IMR-90 (cell line): ENCODE data around the gene IL3RA. TPM values are rescaled to one million over a fixed set of nuclear protein-coding genes. Genes with fewer than 3 reads are reported as not detected.

Experiments used
- ATAC-seq: fragments of 200-7000 bp; cut with Tn5 transposase; 2 replicates; pipeline ENCODE4 v1.9.1; 2020; ENCODE audit warnings: low read depth, mild to moderate bottlenecking, moderate library complexity
- BruUV-seq: library from RNA; stranded (reverse); fragments of 400-500 nt; replicated peaks from 2 replicates; lab custom pipeline; 2021; lab: Mats Ljungman, UMichigan
- CTCF ChIA-PET: fragments of 300-600 bp; formaldehyde crosslinking; extraction: SDS; loops from one replicate; lab custom pipeline; 2021; ENCODE audit warnings: antibody characterized with exemption; lab: Yijun Ruan, JAX
- POLR2A ChIA-PET: fragments of 300-600 bp; sonication (Branson Sonifier 250); formaldehyde crosslinking; loops from one replicate; lab custom pipeline; 2022; ENCODE audit warnings: antibody characterized with exemption; ENCODE audit not compliant: unreplicated experiment; lab: Charles Lee
- DNase-seq: peaks from one replicate; pipeline ENCODE4 v3.0.0; 2013
- H2AFZ ChIP-seq: replicated peaks from 2 replicates; pipeline ENCODE3; 2013; ENCODE audit warnings: low read length, mild to moderate bottlenecking; ENCODE audit not compliant: poor library complexity
- H2AK5ac ChIP-seq: 2 replicates; pipeline ENCODE4 v1.6.1; 2013; ENCODE audit warnings: low read depth, low read length, inconsistent platforms
- H2AK9ac ChIP-seq: replicated peaks from 2 replicates; pipeline ENCODE3; 2013; ENCODE audit warnings: mild to moderate bottlenecking, low read depth, low read length, moderate library complexity; ENCODE audit not compliant: poor library complexity
- H2BK120ac ChIP-seq: 2 replicates; pipeline ENCODE4 v1.6.1; 2013; ENCODE audit warnings: low read depth, low read length, inconsistent platforms
- H2BK15ac ChIP-seq: 3 replicates; pipeline ENCODE4 v1.6.1; 2013; ENCODE audit warnings: low read depth, low read length, inconsistent platforms
- H2BK20ac ChIP-seq: 2 replicates; pipeline ENCODE4 v1.6.1; 2013; ENCODE audit warnings: low read depth, mild to moderate bottlenecking, inconsistent platforms, low read length, moderate library complexity
- H2BK5ac ChIP-seq: 2 replicates; pipeline ENCODE4 v1.6.1; 2013; ENCODE audit warnings: mild to moderate bottlenecking, low read depth, low read length, inconsistent platforms; ENCODE audit not compliant: poor library complexity, severe bottlenecking
- H3K14ac ChIP-seq: replicated peaks from 2 replicates; pipeline ENCODE4 v1.6.1; 2013; ENCODE audit warnings: low read depth, low read length, inconsistent platforms
- H3K18ac ChIP-seq: 2 replicates; pipeline ENCODE4 v1.6.1; 2013; ENCODE audit warnings: low read depth, low read length, control low read depth
- H3K23ac ChIP-seq: 2 replicates; pipeline ENCODE4 v1.6.1; 2013; ENCODE audit warnings: low read depth, low read length, inconsistent platforms
- H3K27ac ChIP-seq: 2 replicates; pipeline ENCODE4 v1.5.1; 2013; ENCODE audit warnings: mild to moderate bottlenecking, control low read depth, low read length; ENCODE audit not compliant: insufficient read depth
- H3K27me3 ChIP-seq: 2 replicates; pipeline ENCODE4 v1.6.1; 2013; ENCODE audit warnings: low read length; ENCODE audit not compliant: control insufficient read depth, insufficient read depth
- H3K36me3 ChIP-seq: 2 replicates; pipeline ENCODE4 v1.6.1; 2013; ENCODE audit warnings: low read length, mixed read lengths; ENCODE audit not compliant: control insufficient read depth, insufficient read depth
- H3K4ac ChIP-seq: 2 replicates; pipeline ENCODE4 v1.6.1; 2013; ENCODE audit warnings: low read depth, low read length, inconsistent platforms
- H3K4me1 ChIP-seq: 2 replicates; pipeline ENCODE4 v1.6.1; 2013; ENCODE audit warnings: low read length, mixed read lengths; ENCODE audit not compliant: control insufficient read depth, insufficient read depth
- H3K4me2 ChIP-seq: 2 replicates; pipeline ENCODE4 v1.6.1; 2013; ENCODE audit warnings: low read depth, mild to moderate bottlenecking, control low read depth, low read length, moderate library complexity
- H3K4me3 ChIP-seq: 2 replicates; pipeline ENCODE4 v1.5.1; 2013; ENCODE audit warnings: low read depth, mild to moderate bottlenecking, control low read depth, low read length, moderate library complexity; ENCODE audit not compliant: insufficient read depth
- H3K56ac ChIP-seq: 2 replicates; pipeline ENCODE4 v1.6.1; 2013; ENCODE audit warnings: low read length, inconsistent platforms; ENCODE audit not compliant: insufficient read depth; ENCODE audit errors: extremely low read depth
- H3K79me1 ChIP-seq, 2 experiments: 2 replicates each; pipeline ENCODE4 v1.6.1; 2013; ENCODE audit warnings: low read length in 2 of 2, inconsistent platforms in 1 of 2, low read depth in 1 of 2
- H3K9ac ChIP-seq: 2 replicates; pipeline ENCODE4 v1.6.1; 2013; ENCODE audit warnings: low read depth, low read length, control low read depth
- H3K9me1 ChIP-seq: 2 replicates; pipeline ENCODE4 v1.6.1; 2013; ENCODE audit warnings: low read length, inconsistent platforms; ENCODE audit not compliant: insufficient read depth
- H3K9me3 ChIP-seq: 2 replicates; pipeline ENCODE4 v1.6.1; 2013; ENCODE audit warnings: low read length; ENCODE audit not compliant: control insufficient read depth, insufficient read depth
- H4K20me1 ChIP-seq: 2 replicates; pipeline ENCODE4 v1.6.1; 2013; ENCODE audit warnings: low read length, inconsistent platforms; ENCODE audit not compliant: insufficient read depth
- H4K5ac ChIP-seq: 2 replicates; pipeline ENCODE4 v1.6.1; 2013; ENCODE audit warnings: mild to moderate bottlenecking, low read depth, low read length, control low read depth
- H4K8ac ChIP-seq, 2 experiments: 2 replicates each; pipeline ENCODE4 v1.6.1; 2013; ENCODE audit warnings: low read depth in 2 of 2, low read length in 2 of 2, control low read depth in 1 of 2, inconsistent platforms in 1 of 2
- H4K91ac ChIP-seq: 2 replicates; pipeline ENCODE4 v1.6.1; 2013; ENCODE audit warnings: low read depth, low read length, inconsistent platforms; ENCODE audit not compliant: insufficient read depth
- BHLHE40 ChIP-seq: fragments of 150-350 bp; IDR thresholded peaks from 2 replicates; pipeline ENCODE4 v1.6.1; 2016; ENCODE audit warnings: mild to moderate bottlenecking, low read depth, low read length
- CEBPB ChIP-seq: IDR thresholded peaks from 2 replicates; pipeline ENCODE4 v1.6.1; 2012; ENCODE audit warnings: low read depth, low read length, improper control_type of control experiment
- CHD1 ChIP-seq: IDR thresholded peaks from 2 replicates; pipeline ENCODE4 v1.6.1; 2012; ENCODE audit warnings: low read depth, low read length, improper control_type of control experiment
- FOS ChIP-seq: fragments of 150-350 bp; IDR thresholded peaks from 2 replicates; pipeline ENCODE4 v1.6.1; 2016; ENCODE audit warnings: low read depth, low read length
- MAFK ChIP-seq: IDR thresholded peaks from 2 replicates; pipeline ENCODE4 v1.6.1; 2012; ENCODE audit warnings: low read depth, low read length, improper control_type of control experiment
- MAZ ChIP-seq: IDR thresholded peaks from 2 replicates; pipeline ENCODE4 v1.6.1; 2012; ENCODE audit warnings: low read depth, mild to moderate bottlenecking, low read length, improper control_type of control experiment, moderate library complexity, borderline replicate concordance
- MXI1 ChIP-seq: IDR thresholded peaks from 2 replicates; pipeline ENCODE4 v1.6.1; 2012; ENCODE audit warnings: low read depth, mild to moderate bottlenecking, low read length, moderate library complexity, borderline replicate concordance
- NFE2L2 ChIP-seq: fragments of 150-350 bp; IDR thresholded peaks from 2 replicates; pipeline ENCODE4 v1.6.1; 2016; ENCODE audit warnings: low read depth, mild to moderate bottlenecking, low read length
- POLR2A ChIP-seq: IDR thresholded peaks from 2 replicates; pipeline ENCODE4 v1.6.1; 2012; ENCODE audit warnings: mild to moderate bottlenecking, low read depth, low read length
- RAD21 ChIP-seq: IDR thresholded peaks from 2 replicates; pipeline ENCODE4 v1.6.1; 2012; ENCODE audit warnings: low read length, improper control_type of control experiment
- RCOR1 ChIP-seq: IDR thresholded peaks from 2 replicates; pipeline ENCODE4 v1.6.1; 2012; ENCODE audit warnings: mild to moderate bottlenecking, low read length, improper control_type of control experiment; ENCODE audit not compliant: insufficient replicate concordance
- RFX5 ChIP-seq: IDR thresholded peaks from 2 replicates; pipeline ENCODE4 v1.8.0; 2012; ENCODE audit warnings: low read depth, mild to moderate bottlenecking, low read length, moderate library complexity
- SMC3 ChIP-seq: fragments of 150-350 bp; IDR thresholded peaks from 2 replicates; pipeline ENCODE4 v1.6.1; 2016; ENCODE audit warnings: low read depth, mild to moderate bottlenecking, antibody characterized with exemption, low read length, moderate library complexity
- WGBS, 2 experiments: methylation state at CpG; one replicate each; pipeline versions ENCODE4 v1.1.5 to v1.1.7; 2013; ENCODE audit warnings: missing lambda C conversion rate in 2 of 2; ENCODE audit not compliant: insufficient read length in 1 of 2; ENCODE audit errors: extremely low coverage in 2 of 2; 5-methylcytosine and 5-hydroxymethylcytosine counted together
- dilution Hi-C: fragments of 300-500 bp; cut with HindIII; formaldehyde crosslinking; loops from one replicate; pipeline ENCODE4 v1.14.3; 2018; ENCODE audit warnings: low sequenced_read_pairs; ENCODE audit not compliant: unreplicated experiment
- in situ Hi-C: fragments of 300-500 bp; cut with MboI; formaldehyde crosslinking; loops from 3 replicates; pipeline ENCODE4 v1.14.3; 2019; ENCODE audit warnings: low sequenced_read_pairs, inconsistent platforms, mixed read lengths
- intact Hi-C: fragments of 100-400 bp; cut with micrococcal nuclease; formaldehyde crosslinking; loops from 2 replicates; pipeline ENCODE4 v1.10.0; 2022
- polyA plus RNA-seq, 3 experiments: library from polyadenylated mRNA; depleted of rRNA; stranded (reverse); fragments of >200 nt; gene quantifications; 2 replicates each; pipeline ENCODE4 v1.2.3, GENCODE V29; 2012; ENCODE audit warnings: low replicate concordance in 1 of 3
- total RNA-seq: library from RNA; depleted of rRNA; stranded (reverse); fragments of >200 nt; gene quantifications from 2 replicates; pipeline ENCODE4 v1.2.3, GENCODE V29; 2012
- TF ChIP-seq, protein P1 (sequence below): conservative IDR thresholded peaks from 2 replicates; pipeline ENCODE4 v1.5.1; 2012; ENCODE audit warnings: mild to moderate bottlenecking, low read depth, low read length, improper control_type of control experiment
- TF ChIP-seq, protein P2 (sequence below): fragments of 150-350 bp; IDR thresholded peaks from 2 replicates; pipeline ENCODE4 v1.6.1; 2017; ENCODE audit warnings: mild to moderate bottlenecking, antibody characterized with exemption, low read length, low read depth
- TF ChIP-seq, protein P3 (sequence below): fragments of 150-350 bp; IDR thresholded peaks from 2 replicates; pipeline ENCODE4 v1.6.1; 2016; ENCODE audit warnings: low read depth, mild to moderate bottlenecking, low read length, moderate library complexity, borderline replicate concordance

The IL3RA gene
- total and polyA plus RNA-seq, 2 of the 4 experiments (the other 2 are of a cell fraction), result not detected

DNA sequence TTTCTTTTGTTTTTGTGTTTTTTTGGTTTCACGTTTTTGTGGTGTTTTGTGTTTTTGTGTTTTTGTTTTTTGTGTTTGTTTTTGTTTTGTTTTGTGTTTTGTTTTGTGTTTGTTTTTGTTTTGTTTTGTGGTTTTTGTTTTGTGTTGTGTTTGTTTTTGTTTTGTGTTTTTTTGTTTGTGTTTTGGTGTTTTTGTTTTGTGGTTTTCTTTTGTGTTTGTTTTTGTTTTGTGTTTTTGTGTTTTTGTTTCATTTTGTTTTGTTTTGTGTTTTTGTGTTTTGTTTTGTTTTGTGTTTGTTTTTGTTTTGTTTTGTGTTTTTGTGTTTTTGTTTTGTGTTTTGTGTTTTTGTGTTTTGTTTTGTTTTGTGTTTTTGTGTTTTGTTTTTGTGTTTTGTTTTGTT is 47.0 kb upstream of the IL3RA start:
- H3K4ac ChIP-seq, result no peak overlapping the region
- no peak overlapping the region for H3K27ac ChIP-seq
- 50% methylated on average over 1 of the region's 1 CpG; no CpG with 5 or more reads in 1 of the 2 experiments for WGBS, 2 experiments
- H3K18ac ChIP-seq, result no peak overlapping the region
- no peak overlapping the region for H2AFZ ChIP-seq
- H3K4me1 ChIP-seq, result no peaks in the 10 kb centered on the region
- DNase-seq (no peak), ATAC-seq (no peak)
- no peak overlapping the region for H3K4me2 ChIP-seq
- H3K9ac ChIP-seq, result no peak overlapping the region
- no peak overlapping the region for H3K56ac ChIP-seq
- H3K9me3 ChIP-seq, result peaks cover 28% of the 10 kb centered on the region
- no peak overlapping the region for H3K14ac ChIP-seq
- no TSS peak for BruUV-seq
- H3K36me3 ChIP-seq, result no peaks in the 10 kb centered on the region
- no peak overlapping the region for H4K8ac ChIP-seq
- no peak overlapping the region for H3K23ac ChIP-seq
- CTCF ChIA-PET, result no interaction called here
- H2BK15ac ChIP-seq, result no peak overlapping the region
- no peak for TF ChIP-seq SMC3
- TF ChIP-seq, protein P1, sequence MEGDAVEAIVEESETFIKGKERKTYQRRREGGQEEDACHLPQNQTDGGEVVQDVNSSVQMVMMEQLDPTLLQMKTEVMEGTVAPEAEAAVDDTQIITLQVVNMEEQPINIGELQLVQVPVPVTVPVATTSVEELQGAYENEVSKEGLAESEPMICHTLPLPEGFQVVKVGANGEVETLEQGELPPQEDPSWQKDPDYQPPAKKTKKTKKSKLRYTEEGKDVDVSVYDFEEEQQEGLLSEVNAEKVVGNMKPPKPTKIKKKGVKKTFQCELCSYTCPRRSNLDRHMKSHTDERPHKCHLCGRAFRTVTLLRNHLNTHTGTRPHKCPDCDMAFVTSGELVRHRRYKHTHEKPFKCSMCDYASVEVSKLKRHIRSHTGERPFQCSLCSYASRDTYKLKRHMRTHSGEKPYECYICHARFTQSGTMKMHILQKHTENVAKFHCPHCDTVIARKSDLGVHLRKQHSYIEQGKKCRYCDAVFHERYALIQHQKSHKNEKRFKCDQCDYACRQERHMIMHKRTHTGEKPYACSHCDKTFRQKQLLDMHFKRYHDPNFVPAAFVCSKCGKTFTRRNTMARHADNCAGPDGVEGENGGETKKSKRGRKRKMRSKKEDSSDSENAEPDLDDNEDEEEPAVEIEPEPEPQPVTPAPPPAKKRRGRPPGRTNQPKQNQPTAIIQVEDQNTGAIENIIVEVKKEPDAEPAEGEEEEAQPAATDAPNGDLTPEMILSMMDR, result no peak
- TF ChIP-seq CHD1, result no peak
- TF ChIP-seq BHLHE40, result no peak
- no peak for TF ChIP-seq MXI1
- TF ChIP-seq, protein P2, sequence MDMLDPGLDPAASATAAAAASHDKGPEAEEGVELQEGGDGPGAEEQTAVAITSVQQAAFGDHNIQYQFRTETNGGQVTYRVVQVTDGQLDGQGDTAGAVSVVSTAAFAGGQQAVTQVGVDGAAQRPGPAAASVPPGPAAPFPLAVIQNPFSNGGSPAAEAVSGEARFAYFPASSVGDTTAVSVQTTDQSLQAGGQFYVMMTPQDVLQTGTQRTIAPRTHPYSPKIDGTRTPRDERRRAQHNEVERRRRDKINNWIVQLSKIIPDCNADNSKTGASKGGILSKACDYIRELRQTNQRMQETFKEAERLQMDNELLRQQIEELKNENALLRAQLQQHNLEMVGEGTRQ, result no peak
- TF ChIP-seq RCOR1, result no peak
- TF ChIP-seq RFX5, result no peak
- no peak for TF ChIP-seq MAFK
- TF ChIP-seq FOS, result no peak
- TF ChIP-seq CEBPB, result no peak
- TF ChIP-seq, protein P3, sequence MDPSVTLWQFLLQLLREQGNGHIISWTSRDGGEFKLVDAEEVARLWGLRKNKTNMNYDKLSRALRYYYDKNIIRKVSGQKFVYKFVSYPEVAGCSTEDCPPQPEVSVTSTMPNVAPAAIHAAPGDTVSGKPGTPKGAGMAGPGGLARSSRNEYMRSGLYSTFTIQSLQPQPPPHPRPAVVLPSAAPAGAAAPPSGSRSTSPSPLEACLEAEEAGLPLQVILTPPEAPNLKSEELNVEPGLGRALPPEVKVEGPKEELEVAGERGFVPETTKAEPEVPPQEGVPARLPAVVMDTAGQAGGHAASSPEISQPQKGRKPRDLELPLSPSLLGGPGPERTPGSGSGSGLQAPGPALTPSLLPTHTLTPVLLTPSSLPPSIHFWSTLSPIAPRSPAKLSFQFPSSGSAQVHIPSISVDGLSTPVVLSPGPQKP, result no peak
- TF ChIP-seq POLR2A, result no peak
- TF ChIP-seq RAD21, result no peak
- no peak for TF ChIP-seq MAZ
- TF ChIP-seq NFE2L2, result no peak
- H3K79me1 ChIP-seq, result no peaks in the 10 kb centered on the region
- POLR2A ChIA-PET, result no interaction called here
- no peaks in the 10 kb centered on the region for H4K20me1 ChIP-seq
- intact Hi-C loops, result no loop called here
- no peak overlapping the region for H2BK5ac ChIP-seq
- no peak overlapping the region for H3K4me3 ChIP-seq
- no peaks in the 10 kb centered on the region for H3K9me1 ChIP-seq
- H2BK20ac ChIP-seq, result no peak overlapping the region
- H2BK120ac ChIP-seq, result no peak overlapping the region
- H4K91ac ChIP-seq, result no peak overlapping the region
- in situ Hi-C loops, result no loop called here
- dilution Hi-C loops, result no loop called here
- no peak overlapping the region for H4K5ac ChIP-seq
- H2AK5ac ChIP-seq, result no peak overlapping the region
- no peaks in the 10 kb centered on the region for H3K27me3 ChIP-seq
- no peak overlapping the region for H2AK9ac ChIP-seq
